ENCODE results near the gene PDLIM1.

DNA sequence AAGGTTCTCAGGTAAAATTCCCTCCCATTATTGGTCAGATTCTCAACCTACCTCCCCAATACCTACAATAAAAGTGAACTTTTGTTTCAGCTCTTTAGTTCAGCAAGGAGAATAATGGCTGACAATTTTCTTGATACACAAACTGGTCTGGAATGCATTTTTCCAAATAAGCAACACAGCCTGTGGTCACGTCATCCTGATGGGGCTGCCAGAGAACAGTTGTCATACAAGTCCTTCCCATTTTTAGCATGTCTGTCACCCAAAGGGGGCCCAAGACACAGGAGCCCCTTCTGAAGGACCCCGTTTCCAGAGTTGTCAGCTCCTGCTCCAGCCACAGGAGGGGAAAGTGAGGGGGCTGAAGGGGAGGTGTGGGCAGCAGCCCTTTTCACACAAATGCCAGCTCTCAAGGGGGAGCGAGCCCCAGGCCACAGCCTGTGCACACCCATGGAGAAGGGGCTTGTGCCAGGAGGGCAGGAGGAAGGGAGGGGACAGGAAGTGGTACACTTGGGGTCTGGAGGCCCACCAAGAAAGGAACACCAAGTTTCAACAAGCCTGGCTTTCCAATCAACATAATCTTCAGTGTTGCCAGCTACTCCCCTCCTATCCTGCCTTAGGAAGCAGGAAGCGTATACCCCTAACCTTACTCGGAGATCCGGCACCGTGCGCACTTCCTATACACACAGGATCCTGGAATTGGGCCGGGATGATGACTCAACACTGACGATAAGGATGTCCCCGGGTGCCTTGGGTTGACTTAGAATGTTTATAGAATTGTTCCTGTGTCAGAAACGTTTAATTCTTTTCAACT is 43.4 kb upstream of the PDLIM1 start:
- TF ChIP-seq SMC3 (IDR thresholded peaks at IDR 0.05; ENCODE audit: borderline replicate concordance, low read length) (no peak), HDAC6 (IDR thresholded peaks at IDR 0.05; ENCODE audit: unreplicated experiment) (no peak), EP300 (IDR thresholded peaks at IDR 0.05; ENCODE audit: borderline replicate concordance in 1 of 2, control insufficient read depth in 1 of 2, low read depth in 2 of 2, low read length in 2 of 2) (no peak)

All from GM12878 (cell line).